ENCODE data around the gene HK3. TPM values are rescaled to one million over a fixed set of nuclear protein-coding genes. Genes with fewer than 3 reads are reported as not detected.

The HK3 gene
- total RNA-seq, 4 donors from 2014 or later, result 5.2 to 38.1 (median 16.3) TPM

DNA sequence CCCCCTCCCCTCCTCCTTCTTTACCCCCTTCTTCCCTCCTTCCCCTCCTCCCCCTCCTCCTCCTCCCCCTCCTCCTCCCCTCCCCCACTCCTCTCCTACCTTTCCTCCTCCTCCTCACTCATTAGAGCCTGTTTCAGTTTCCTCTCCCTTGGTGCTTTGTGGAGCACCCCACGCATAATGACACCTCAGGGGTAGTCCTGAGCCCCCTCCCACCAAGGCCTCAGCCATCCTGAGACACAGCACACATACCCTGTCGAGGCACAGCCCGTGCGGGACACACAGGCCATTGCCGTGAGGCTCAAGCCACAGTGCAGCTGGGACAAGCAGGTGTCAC is 35.4 kb downstream of the HK3 start:
- TF ChIP-seq, protein P1, sequence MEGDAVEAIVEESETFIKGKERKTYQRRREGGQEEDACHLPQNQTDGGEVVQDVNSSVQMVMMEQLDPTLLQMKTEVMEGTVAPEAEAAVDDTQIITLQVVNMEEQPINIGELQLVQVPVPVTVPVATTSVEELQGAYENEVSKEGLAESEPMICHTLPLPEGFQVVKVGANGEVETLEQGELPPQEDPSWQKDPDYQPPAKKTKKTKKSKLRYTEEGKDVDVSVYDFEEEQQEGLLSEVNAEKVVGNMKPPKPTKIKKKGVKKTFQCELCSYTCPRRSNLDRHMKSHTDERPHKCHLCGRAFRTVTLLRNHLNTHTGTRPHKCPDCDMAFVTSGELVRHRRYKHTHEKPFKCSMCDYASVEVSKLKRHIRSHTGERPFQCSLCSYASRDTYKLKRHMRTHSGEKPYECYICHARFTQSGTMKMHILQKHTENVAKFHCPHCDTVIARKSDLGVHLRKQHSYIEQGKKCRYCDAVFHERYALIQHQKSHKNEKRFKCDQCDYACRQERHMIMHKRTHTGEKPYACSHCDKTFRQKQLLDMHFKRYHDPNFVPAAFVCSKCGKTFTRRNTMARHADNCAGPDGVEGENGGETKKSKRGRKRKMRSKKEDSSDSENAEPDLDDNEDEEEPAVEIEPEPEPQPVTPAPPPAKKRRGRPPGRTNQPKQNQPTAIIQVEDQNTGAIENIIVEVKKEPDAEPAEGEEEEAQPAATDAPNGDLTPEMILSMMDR (IDR thresholded peaks at IDR 0.05; ENCODE audit: low read depth), result no peak

DNA sequence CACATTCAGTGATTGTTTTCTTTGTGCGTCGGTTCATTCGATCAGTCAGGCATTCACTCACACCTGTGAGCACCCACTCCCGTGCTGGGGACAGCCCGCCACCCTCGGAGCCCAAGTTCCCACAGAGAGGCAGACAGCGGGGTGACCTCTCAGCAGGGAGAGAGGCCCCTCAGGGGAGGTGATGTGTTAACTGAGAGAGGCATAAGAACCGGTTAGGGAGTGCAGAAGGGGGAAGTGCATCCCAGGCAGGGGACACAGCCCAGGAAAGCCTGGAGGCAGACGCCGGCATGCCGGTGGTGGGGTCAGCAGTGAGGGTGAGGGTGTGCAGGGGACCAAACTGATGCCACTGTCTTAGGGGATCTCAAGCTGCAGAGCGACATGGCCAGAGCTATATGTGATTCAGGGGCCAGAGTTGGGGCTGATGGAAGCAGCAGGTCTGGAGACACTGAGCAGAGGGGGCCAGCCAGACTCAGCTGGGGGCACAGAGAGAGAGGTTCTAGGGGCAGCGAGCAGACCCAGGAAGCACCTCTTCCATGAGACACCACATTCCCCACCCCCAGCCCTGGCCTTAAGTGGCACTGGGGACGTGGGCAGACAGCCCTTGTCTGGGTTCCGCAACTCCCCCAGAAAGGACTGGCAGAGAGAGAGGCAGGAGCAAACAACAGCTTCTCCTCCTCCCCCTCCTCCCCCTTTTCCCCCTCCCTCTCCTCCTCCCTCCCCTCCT is 35.9 kb downstream of the HK3 start:
- TF ChIP-seq, protein P1 (IDR thresholded peaks at IDR 0.05; ENCODE audit: low read depth), result no peak

DNA sequence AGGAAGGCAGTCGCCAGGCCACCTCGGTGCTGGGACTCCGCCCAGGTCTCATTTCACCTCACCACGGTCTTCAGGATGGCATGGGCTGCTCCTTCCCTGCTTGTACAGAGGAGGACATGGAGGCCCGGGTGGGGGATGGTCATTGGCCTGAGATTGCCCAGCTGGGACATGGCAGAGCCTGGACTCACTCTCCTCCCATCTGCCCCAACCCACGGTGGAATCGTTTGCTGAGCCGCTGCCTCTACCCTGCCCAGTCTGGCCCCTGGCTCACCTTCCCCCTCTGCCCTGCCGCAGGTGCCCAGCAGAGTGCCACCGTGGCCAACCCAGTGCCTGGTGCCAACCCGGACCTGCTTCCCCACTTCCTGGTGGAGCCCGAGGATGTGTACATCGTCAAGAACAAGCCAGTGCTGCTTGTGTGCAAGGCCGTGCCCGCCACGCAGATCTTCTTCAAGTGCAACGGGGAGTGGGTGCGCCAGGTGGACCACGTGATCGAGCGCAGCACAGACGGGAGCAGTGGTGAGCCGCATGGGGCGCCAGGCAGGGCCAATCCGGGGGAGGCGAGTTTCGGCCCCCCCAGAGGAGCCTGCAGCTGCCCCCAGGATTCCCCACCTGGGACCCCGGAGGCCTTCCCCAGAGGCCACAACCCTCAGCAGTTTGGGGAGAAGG is 36.7 kb downstream of the HK3 start:
- TF ChIP-seq, protein P1 (IDR thresholded peaks at IDR 0.05; ENCODE audit: low read depth), result no peak

DNA sequence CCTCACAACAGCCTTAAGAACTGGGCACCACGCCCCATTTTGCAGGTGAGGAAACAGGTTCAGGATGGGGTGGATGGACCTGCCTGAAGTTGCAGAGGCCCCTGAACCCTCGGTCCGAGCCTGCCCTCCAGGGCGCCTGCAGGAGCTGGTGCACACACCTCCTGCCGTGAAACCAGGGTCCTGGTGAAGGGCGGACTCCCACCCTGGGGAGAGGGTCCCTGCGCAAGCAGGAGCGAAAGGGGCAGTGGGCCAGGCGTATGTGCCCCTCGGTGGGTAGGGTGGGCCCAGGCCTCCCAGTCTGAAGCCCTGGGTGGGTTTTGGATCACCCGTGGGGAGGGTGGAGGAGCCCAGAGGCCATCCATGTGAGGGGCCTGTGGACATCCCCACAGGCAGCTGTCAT is 37.9 kb downstream of the HK3 start:
- TF ChIP-seq, protein P1 (IDR thresholded peaks at IDR 0.05; ENCODE audit: low read depth), result no peak

DNA sequence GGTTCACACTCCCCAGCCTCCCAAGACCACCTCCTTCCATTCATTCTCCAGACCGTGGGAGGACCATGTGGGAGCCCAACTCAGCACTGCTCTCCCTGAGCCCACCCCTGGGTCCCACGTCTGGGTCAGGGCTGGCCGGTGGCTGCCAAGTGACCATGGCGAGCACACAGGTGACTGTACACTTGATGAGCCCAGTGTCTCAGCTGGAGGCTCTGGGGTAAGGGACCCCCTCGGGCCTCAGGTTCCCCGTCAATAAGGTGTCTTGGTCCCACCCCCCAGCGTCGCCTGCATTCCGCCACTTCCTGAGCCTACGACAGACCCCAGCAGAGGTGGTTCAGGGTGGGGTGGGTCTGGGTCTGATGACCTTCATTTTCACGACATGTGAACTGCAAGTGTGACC is 38.8 kb downstream of the HK3 start:
- TF ChIP-seq, protein P1 (IDR thresholded peaks at IDR 0.05; ENCODE audit: low read depth), result no peak

DNA sequence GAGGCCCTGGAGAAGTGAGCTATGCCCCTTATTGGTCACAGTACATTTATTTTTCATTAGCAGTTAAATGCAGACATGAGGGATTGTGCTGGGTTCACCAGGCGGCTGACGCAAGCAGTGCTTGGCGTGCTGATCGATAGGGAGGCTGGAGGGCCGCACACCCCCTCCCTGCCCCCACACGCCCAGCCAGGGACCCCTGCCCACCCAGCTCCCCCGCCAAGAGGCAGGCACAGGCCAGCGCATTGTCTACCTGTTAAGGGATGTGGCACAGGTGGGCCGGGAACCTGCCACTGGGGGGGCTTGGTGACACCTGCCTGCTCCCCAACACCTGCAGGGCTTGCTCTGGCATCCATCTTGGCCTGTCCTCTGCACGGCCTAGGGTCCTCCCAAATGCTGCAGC is 39.2 kb downstream of the HK3 start:
- TF ChIP-seq, protein P1 (IDR thresholded peaks at IDR 0.05; ENCODE audit: low read depth), result no peak

DNA sequence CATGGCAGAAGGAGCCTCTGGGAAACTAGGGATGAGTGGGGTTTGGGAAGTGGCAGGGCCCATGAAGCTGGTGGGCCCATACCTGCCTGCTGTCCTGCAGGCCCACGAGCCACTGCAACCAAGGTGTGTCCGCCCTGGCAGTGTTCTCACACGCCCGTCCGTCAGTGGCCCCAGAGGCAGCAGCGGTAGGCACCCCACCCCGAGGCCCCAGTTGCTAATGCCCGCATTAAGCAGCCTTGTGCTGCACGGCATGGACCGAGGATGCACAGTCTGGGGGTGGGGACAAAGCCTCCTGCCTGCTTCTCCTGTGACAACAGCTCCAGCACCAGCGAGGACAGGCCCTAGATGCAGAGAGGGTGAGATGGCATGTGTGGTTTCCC is 41.3 kb downstream of the HK3 start:
- TF ChIP-seq, protein P1 (IDR thresholded peaks at IDR 0.05; ENCODE audit: low read depth), result no peak
